ENCODE data around the gene RMND5B.

DNA sequence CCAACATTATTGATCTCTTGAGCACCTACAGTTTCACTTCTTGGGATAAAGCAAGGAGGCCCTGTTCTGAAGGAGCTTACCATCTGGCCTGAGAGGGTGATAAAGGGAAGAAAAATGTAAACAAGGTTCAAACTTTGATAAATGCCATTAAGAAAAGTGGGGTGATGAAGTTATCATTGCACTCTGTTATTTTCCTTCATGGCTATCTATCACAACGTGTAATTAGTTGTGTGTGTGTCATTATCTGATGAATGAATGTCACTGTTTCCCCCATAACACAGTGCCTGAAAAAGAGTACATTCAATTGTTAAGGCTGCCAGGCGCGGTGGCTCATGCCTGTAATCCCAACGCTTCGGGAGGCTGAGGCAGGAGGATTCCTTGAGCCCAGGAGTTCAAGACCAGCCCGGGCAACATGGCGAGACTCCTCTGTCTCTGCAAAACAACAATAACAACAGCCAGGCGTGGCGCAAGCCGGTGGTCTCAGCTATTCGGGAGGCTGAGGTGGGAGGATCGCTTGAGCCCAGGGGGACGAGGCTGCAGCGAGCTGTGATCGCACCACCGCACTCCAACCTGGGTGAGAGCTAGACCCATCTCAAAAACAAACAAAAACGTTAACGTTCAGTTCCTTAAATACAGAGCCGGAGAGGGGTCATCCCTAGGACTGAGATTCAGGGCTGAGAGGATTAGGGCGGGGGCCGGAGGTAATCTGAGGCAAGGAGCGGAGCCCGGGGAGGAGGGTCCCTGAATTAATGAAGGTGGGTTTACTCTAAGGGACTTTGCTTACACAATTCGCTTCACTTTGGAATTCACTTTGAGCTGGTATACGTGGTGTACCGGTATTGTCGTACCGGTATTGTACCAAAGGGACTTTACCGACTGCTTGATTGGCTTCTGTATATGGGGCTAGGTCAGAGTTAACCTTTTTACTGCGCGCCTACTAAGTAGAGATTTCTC lies 22.0 kb downstream of the RMND5B start:
- TF ChIP-seq GATA3 (IDR thresholded peaks at IDR 0.05; ENCODE audit: low read depth, low read length) = no peak
- TF ChIP-seq GATA2 (IDR thresholded peaks at IDR 0.05; ENCODE audit: low read depth, low read length) = no peak
